Iris pigment epithelial cell (primary cell): ENCODE data around the gene FUT3.
"Not testable (repeated sequence)": the region's sequence is repeated elsewhere in the genome, so short reads cannot be mapped to it uniquely, and the experiment has no call there.

Experiments
- DNase-seq: peaks from one replicate; pipeline ENCODE4 v3.0.0-alpha.2; 2011; ENCODE audit warnings: low read depth

The FUT3 gene

DNA sequence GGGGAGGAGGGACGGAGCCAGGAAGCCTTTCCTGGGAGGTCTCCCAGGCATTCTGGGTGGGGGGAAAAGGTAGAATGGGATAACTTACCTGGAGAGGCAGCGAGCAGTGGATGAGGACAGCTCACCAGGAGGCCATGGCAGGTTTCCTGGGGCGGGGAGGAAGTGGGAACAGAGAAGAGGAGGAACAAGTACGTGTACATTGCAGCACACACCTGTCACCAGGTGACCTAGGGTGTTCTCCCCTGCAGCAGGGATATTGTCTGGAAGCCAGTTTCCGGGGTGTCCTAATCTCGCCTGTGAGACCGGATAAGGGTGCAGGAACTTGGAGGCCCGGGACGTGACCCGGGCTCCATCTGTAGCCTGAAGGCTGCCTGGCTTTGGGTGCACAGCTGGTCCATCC is at the start of gene FUT3:
TSS of gene FUT3 (minus strand) at position 148 of the 400 bp plus-strand sequence.
- DNase-seq: no peak

- DNase-seq: no peak
Measured at GRCh38 chr19:5900976-5901375, 49.7 kb upstream of the FUT3 start.

DNA sequence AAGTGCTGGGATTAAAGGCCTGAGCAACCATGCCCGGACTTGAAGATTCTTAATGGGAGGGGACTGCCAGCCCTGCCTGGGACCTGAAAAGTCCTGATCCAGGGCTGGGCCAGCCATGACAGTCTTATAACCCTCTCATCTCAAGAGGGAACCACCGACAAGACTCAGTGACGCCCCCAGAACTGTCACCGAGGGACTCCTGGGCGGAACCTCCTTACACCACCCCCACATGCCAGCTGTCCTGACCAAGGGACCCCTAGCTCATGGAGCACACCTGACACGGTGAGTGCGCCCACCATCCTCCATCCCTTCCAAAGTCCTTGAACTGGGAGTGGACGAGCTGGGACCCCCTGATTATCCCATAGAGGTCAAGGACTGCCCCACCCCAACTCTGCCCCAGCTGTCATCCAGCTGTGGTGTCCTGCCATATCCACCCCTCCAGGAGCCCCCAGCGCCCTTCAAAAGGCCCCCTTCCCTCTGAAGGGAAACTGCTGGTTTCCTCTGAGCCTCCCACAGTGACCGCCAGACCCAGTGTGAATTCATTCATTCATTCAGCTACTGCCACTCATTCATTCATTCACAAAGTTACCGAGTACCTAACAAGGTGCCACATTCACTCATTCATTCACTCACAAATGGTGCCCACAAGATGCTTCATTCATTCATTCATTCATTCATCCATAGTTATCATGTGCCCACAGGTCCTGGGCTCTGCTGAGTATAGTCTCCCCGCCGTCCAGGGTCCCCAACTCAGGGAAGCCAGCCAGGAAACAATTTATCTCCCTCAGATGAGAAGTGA is 48.7 kb upstream of the FUT3 start:
- no peak for DNase-seq

GRCh38 chr19:5897189-5897969 is 46.1 kb upstream of the FUT3 start:
- no peak for DNase-seq

DNA sequence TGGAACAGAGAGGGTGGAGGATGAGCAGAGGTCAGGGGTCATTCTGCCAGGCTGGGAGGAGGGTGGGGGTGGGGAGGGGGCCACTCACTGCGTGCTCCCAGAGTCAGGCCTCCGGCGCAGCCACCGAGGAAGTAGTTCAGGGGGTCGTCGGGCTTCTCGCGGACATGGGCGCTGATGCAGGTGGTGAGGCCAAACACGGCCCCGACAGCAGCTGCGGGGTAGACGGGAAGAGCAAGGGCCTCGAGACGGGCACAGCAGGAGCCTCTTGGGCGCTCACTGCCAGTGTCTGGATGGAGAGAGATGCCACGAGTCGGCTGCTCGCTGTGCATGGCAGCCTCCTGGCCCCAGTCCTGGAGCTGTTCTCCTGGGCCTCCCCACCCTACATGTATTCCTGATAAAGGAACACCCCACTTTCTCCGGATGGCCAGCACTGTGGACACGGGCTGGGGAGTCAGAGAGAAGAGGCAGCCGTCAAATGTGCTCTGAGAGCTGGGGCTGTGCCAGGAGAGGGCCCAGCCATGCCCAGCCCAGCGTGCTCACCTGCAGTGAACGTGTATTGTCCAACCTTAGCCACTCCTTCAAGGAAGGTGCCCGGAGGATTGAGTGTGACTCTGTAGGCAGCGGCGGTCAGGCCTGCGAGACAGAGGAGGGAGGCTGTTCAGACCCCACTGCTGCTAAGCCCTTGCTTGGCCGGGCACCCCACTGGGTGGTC is 45.3 kb upstream of the FUT3 start:
- no peak for DNase-seq

DNA sequence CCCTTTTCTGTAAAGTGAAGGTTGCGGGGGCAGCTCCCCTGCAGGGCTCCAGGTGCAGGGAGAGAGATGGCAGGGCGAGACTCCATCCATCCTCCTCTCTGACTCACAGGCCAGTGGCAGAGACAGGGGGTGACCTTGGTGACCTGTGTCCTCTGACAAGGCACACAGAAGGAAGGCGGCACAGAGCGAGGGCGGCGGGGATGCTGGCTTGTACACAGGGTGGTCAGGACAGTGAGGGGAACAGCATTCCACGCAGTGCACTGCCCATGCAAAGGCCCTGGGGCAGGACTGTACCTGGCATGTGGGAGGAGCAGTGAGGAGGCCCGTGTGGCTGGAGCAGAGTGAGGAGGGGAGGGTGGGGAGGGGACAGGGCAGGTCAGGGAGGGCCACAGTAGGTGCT is 44.6 kb upstream of the FUT3 start:
- no peak for DNase-seq

DNA sequence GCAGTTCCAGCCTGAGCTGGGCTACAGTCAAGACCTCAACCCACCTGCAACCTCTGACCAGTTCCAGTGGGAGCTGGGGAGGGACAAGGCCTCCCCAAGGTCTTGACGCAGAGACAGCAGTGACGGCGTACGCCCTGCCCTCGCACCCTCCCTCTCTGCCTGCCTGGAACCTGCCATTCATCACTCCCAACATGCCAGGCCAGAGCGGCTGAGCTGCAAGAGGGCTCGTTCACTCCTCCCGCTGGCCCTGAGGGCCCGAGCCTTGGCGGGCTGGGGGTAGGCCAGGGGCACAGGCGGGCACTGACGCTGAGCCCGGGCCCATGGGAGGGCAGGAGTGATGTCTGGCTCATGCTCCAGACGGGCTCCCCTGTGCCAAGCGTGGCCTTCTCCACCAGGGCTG is 44.2 kb upstream of the FUT3 start:
- DNase-seq: no peak

GRCh38 chr19:5894704-5895349 is 43.6 kb upstream of the FUT3 start:
- DNase-seq: no peak

GRCh38 chr19:5893907-5894703 is 42.9 kb upstream of the FUT3 start:
- no peak for DNase-seq

GRCh38 chr19:5893296-5893903 is 42.2 kb upstream of the FUT3 start:
- DNase-seq: no peak

GRCh38 chr19:5892772-5893275 is 41.6 kb upstream of the FUT3 start:
- no peak for DNase-seq

DNA sequence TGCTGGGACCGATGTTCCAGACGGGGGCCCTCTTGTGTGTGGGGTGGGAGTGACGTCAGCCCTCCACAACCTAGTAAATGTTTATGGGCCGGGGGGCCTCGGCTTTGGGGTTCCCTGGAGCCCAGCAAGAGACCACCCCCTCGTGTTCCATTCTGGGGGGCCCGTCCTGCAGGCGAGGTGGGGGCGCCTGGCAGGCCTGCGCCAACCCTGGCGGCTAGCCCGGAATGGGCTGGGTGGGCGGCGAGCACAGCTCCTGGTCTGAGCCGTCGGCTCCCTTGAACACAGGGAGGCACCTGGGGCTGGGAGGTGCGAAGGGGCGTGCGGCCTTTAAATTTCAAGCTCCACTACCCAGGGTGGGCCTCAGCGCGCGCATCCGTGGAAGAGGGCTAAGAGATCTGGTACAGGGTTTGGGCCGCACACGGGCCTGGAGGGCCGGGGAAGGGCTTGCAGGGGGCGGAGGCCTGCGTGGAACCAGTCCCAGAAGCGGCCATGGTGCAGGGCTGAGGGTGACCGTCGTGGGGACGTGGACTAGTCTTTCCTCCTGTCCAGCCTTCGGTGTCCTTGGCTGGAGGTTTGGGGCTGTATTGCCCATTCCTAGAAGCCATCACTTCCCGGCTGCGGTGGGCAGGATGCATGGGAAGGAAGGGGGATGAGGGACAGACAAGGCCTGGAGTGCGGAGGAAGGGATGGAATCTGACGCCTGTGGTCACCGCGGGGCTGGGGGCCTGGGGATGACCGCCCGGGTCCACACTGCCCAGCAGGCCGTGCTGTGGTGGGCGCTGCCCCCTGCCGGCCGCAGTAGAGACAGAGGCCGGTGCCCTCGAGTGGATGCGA is 40.9 kb upstream of the FUT3 start:
- DNase-seq: peak; percentile 34

DNA sequence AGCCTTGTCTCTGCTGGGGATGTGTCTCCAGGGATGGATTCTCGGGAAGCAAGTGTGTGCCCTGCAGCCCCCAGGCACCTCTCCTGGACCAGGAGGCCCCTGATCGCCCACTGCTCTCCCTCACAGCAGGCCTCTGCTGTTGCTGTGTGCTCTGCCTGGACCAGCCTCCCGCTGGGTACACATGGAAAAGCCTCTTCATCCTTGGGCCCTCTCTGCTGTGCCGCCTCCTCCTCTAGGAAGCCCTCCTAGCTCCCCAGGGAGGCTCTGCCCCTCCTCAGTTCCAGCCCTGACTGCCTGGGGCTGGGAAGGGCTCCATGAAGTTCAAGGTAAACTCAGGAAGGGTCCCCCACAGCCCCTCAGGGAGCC is 40.3 kb upstream of the FUT3 start:
- DNase-seq: no peak

DNA sequence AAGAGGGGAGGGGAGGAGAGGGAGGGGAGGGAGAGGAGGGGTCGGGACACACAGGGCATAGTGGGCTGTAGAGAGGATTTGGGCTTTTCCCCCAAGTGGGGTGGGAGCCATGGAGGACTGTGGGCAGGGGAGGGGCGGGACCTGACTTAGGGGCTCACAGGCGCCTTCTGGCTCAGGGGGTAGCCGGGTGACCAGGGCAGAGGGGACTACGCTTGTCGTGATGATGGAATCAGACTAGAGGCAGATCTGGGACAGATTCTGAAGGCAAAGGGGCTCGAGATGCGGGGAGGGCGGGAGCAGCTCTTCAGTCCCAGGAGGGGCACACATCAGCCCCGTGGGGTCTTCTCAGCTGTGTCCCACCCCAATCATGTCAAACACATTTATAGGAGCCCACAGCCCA is 38.9 kb upstream of the FUT3 start:
- DNase-seq: no peak

- DNase-seq: no peak
Measured at GRCh38 chr19:5889288-5889971, 38.2 kb upstream of the FUT3 start.

DNA sequence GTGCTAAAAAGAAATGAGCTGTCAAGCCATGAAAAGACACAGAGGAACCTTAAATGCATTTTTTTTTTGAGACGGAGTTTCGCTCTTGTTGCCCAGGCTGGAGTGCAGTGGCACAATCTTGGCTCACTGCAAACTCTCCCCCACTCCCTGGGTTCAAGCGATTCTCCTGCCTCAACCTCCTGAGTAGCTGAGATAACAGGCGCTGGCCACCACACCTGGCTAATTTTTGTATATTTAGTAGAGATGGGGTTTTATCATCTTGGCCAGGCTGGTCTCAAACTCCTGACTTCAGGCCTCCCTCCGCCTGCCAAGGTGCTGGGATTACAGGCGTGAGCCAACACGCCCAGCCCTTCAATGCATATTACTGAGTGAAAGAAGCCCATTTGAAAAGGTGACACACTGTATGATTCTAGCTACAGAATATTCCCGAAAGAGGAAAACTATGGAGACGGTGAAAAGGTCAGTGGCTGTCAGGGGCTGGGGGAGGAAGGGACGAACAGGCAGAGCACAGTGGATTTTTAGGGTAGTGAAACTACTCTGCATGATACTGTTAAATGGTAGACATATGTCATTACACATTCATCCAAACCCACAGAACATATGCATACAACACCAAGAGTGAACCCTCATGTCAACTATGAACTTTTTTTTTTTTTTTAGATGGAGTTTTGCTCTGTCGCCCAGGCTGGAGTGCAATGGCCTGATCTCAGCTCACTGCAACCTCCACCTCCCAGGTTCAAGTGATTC is 33.0 kb upstream of the FUT3 start:
- DNase-seq: not testable (repeated sequence)

- not testable (repeated sequence) for DNase-seq
Measured at GRCh38 chr19:5883157-5883873, 32.1 kb upstream of the FUT3 start.

DNA sequence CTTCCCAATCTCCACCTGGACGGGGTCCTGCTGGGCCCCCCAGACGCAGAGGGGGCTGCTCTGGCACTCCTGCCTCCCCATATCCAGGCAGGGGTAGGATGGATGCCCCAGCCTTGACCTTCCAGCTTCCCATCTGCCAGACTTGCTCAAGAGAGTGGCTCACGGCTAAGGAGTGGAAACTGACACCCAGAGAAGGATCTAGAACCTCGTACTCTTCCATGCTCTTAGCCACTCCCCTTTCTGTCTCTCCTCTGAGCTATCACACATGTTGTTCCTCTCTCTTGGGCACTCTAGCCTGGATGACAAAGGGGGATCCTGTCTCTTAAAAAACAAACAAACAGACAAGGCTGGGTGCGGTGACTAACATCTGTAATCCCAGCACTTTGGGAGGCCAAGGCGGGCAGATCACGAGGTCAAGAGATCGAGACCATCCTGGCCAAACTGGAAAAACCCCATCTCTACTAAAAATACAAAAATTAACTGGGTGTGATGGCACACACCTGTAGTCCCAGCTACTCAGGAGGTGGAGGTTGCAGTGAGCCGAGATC is 31.2 kb upstream of the FUT3 start:
- DNase-seq: peak; percentile 43
